ENCODE data around the gene MYO15B. TPM values are rescaled to one million over a fixed set of nuclear protein-coding genes. Genes with fewer than 3 reads are reported as not detected.

MYO15B gene
- total RNA-seq, 1 experiment from 2014 or later: 0.93 TPM

DNA sequence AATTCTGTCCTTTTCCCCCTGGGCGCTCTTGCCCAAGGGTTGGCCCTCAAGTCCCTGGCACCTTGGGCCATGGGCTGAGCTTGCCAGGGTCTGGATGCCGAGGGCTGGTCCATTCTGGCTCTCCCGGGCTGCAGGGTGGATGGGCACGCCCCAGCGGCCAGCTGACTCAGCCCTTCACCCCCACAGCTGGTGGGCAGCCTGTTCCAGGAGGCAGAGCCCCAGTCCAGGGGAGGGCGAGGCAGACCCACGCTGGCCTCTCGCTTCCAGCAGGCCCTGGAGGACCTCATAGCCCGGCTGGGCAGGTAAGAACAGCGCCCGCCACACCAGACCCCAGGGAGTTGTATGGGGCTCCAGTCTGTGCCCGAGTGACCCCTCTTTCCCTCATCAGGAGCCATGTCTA lies 15.0 kb downstream of the MYO15B start:
- no peak for DNase-seq (ENCODE audit: low read depth)

DNA sequence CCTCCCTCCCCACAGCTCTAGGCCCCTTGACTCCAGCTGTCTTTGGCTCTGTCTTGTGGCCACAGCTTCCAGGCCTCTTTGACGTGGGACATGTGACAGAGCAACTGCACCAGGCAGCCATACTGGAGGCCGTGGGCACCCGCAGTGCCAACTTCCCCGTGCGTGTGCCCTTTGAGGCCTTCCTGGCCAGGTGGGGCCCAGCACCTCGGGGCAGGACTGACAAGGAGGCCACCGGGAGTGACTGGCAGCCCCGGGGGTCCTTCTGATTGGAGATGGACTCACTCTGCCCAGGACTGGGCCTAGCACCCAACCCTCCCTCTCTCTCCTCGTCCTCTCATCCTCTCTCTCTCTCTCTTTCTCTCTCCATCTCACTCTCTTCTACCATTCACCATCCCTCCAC lies 15.5 kb downstream of the MYO15B start:
- no peak for DNase-seq (ENCODE audit: low read depth)

DNA sequence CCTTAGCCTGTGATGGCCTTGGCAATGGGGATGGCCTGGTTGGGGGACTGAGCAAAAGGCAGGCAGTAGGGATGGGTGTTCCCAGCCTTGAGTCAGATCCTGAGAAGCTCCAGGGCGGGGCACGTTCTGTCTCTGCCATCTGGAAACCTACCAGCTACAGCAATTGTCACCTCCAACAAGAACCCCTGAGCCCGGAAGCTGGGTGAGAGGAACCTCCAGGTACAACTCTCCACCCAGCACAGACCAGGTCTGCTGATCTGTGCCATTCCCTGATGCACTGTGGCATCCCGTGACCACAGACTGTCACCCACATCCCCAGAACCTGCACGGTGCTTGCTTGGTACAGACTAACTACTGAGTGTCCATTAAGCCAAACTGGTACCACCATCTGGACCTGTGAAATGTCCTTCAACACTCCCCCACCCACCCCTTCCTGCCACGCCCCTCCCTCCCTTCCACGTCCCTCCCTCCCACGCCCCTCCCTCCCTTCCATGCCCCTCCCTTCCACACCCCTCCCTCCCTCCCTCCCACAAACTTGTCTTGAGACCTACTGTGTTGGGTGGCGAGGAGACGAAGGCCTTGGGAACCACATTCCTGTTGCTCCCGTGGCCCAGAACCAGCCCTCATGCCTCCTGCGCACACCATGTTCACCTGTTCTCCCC lies 16.6 kb downstream of the MYO15B start:
- no peak for DNase-seq (ENCODE audit: low read depth)

DNA sequence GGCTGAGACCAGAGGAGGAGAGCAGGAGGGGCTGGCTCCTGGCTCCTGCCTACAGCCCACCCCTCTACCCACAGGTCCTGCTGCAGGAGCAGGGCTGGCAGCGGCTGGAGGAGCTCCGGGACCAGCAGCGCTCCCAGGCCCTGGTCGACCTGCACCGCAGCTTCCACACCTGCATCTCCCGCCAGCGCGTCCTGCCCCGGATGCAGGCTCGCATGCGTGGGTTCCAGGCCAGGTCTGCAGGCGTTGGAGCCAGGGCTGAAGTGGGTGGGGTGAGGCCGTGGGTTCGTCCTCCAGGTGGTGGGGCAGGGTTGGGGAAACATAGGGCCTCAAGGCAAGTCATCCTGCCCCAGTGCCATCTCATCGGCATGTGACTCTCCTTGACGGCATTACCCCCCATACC lies 18.2 kb downstream of the MYO15B start:
- DNase-seq (ENCODE audit: low read depth): no peak

DNA sequence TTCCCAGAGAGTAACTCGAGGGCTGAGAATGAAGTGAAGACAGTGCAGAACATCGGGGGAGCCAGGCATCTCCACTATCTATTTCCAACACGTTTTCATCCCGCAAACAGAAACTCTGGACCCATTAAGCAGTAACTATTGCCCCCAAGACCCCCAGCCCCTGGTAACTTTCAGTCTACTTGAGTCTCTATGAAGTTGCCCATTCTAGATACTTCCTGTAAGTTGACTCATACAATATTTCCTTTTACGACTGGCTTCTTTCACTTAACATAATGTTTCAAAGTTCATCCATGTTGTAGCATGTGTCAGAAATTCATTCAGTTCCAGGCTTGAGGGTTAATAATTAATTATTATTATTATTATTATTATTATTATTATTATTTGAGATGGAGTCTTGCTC lies 19.5 kb downstream of the MYO15B start:
- DNase-seq (ENCODE audit: low read depth): no peak

DNA sequence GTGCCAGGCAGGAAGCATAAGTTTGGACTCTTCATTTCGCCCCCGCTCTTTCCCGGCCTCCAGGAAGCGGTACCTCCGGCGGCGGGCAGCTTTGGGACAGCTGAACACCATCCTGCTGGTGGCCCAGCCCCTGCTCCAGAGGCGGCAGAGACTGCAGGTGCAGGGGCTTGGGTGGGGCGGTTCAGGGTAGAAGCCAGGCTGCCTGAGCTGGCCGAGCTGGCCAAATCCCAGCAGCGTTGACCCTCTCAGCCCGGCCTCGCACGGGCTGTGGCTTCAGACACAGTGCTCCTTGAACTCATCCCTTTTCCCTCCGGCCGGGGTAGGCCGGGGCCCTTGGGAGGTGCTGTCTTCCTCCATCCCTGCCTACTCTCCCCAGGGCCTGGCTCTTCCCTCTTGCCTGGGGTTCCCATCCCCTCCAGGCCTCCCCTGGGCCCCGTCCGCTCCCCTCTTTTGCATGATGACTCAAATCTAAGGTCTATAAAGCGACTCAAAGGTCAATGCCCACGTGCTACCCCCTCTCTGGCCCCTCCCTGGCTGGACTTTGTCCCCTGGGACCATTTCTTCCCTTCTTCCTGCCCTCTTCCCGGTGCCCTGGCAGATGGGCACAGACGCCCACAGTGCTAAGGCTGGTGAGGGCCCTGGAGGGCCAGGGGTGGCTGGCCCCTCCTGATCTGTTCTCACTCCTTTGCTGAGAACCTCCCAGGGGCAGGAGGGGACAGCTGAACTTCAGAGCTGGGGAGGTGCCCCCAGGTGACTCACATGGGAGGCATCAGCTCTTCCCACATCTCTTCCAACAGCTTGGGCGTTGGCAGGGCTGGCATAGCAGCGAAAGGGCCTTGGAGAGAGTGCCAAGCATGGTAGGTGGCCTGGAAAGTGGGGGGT lies 22.7 kb downstream of the MYO15B start:
- no peak for DNase-seq (ENCODE audit: low read depth)

DNA sequence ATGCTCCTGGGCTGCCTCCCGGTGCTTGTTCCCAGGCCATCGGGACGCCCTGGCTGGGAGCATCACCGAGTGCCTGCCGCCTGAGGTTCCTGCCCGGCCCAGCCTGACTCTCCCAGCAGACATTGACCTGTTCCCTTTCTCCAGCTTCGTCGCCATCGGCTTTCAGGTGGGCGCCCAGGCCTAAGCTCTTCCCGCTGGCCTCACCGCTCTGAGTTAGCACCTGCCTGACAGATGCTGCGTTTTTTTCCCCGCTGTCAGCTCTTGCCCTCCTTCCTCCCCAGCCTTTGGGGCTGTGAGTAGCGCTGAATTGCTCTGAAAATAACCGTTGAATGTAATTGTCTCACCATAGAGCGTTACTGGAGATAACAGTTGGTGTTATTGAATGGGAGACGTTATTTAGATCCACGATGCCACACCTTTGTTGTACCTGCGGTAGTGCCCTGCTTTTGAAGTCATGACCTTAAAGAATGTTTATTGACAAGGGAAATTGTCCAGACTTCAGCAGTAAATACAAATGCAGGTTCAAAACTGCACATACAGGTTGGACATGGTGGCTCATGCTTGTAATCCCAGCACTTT lies 24.3 kb downstream of the MYO15B start:
- no peak for DNase-seq (ENCODE audit: low read depth)

DNA sequence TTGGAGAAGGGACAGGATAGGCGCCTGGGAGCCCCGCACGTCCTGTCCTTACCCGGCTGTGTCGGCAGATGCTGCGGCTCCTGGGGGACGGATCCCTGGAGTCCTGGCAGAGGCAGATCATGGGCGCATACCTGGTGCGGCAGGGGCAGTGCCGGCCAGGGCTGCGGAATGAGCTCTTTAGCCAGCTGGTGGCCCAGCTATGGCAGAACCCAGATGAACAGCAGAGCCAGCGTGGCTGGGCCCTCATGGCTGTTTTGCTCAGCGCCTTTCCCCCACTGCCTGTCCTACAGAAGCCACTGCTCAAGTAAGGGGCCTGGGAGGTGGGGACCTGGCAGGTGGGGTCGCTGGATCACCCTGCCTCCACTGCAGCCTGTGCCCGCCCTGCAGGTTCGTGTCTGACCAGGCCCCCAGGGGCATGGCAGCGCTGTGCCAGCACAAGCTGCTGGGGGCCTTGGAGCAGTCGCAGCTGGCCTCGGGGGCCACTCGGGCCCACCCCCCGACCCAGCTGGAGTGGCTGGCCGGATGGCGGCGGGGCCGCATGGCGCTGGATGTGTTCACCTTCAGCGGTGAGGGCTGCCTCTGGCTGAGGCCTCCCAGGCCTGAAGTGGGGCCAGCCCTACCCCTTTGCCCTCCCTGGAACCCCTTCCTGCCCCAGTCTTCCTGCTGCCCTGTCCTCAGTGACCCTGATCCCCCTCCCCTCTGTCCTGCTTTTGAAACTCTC lies 25.5 kb downstream of the MYO15B start:
- no peak for DNase-seq (ENCODE audit: low read depth)

DNA sequence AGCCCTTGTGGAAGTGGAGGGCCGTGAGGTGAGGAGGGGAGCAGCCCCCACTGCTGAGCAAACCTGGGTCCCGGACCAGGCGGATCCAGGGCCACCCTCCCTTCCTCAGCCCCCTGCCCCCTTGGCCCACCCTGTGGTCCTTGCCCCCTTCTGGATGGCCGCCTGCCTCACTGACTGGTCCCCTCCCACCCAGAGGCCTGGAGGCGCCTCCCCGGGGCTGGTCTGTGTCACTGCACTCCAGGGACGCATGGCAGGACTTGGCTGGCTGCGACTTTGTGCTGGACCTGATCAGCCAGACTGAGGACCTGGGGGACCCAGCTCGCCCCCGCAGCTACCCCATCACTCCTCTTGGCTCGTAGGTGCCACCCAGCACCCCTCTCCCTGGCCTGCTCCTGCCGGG lies 26.4 kb downstream of the MYO15B start:
- DNase-seq (ENCODE audit: low read depth): no peak

DNA sequence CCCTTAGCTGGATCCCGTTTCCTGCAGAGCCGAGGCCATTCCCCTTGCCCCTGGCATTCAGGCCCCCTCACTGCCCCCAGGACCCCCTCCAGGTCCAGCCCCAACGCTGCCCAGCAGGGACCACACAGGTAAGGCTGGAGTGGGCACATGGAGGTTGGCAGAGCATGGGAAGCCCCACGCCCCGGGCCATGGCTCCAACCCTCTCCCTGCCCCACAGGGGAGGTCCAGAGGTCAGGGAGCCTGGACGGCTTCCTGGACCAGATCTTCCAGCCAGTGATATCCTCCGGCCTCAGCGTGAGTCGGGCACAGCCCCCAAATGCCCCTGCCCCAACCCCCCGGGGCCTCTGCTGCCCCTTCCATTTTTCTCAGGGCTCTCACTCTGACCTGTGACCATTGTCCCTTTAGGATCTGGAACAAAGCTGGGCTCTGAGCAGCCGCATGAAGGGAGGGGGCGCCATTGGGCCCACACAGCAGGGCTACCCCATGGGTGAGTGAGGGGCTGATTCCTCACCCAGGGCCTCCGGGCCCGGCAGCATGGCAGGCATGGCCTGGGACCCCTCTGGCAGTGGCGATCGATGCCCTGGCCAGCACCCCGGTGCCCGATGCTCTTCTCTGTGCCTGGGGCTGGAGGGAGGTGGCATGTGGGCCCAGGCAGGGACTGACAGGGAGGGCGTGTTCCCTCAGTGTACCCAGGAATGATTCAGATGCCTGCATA lies 27.1 kb downstream of the MYO15B start:
- no peak for DNase-seq (ENCODE audit: low read depth)

DNA sequence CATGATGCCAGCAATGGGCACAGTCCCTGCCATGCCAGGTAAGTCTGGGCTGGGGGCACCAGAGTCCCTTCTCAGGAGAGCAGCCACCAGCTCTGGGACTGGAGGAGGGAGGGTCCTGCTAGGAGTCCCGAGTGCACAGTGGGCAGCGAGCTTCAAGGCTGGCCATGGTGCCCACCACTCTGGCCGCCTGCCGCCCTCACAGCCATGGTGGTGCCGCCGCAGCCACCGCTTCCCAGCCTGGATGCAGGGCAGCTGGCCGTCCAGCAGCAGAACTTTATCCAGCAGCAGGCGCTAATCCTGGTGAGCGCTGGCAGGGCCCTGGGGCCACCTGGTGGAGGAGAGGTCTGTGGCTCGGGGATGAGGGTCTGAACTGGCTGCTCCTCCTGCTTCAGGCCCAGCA lies 27.7 kb downstream of the MYO15B start:
- DNase-seq (ENCODE audit: low read depth): peak; percentile 30

DNA sequence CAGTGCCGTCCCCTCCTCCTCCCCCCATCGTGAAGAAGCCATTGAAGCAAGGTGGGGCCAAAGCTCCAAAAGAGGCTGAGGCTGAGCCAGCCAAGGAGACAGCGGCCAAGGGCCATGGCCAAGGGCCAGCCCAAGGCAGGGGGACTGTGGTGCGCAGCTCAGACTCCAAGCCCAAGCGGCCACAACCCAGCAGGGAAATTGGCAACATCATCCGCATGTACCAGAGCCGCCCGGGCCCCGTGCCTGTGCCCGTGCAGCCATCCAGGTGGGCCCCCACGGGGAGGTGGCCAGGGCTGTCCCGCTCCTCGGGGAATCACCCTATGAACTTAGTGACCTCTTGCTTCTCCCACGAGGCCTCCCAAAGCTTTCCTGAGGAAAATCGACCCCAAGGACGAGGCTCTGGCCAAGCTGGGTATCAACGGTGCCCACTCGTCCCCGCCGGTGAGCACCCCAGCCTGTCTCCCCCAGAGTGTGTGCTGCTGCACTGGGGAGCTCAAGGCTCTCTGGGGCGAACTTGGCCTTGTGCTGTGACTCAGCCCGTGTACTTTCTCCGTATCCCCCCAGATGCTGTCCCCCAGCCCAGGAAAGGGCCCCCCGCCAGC lies 29.0 kb downstream of the MYO15B start:
- DNase-seq (ENCODE audit: low read depth): no peak

DNA sequence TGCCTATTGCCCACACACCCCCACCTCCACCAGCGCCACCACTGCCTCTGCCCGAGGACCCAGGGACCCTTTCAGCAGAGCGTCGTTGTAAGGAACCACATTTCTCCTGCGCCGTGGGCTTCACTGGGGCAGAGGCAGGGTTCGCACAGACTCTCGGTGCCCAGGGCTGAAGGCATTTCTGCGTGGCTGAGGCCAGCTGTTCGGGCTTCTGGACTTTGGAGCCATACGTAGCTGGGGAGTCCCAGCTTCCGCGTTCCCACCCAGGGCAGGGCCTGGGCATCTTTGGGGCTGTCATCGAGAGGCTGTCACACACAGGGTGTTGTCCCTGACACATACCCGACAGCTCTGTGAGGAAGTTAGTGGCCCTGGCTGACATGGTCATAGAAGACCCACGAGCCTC lies 29.6 kb downstream of the MYO15B start:
- no peak for DNase-seq (ENCODE audit: low read depth)

DNA sequence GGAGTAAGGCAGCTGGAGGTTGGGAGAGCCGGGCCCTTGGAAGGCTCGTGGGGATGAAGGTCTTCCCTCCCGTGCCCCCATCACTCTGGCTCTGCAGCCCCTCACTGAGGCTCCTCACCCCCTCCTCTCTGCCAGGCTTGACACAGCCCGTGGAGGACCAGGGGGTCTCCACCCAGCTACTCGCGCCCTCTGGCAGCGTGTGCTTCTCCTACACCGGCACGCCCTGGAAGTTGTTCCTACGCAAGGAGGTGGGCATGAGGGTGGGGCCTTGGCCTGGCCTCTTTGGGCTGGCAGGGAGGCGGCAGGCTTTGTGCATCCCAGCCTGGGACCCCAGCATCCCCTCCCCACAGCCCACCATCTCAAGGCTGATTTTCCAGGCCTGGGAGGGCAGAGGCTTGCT lies 30.1 kb downstream of the MYO15B start:
- no peak for DNase-seq (ENCODE audit: low read depth)

DNA sequence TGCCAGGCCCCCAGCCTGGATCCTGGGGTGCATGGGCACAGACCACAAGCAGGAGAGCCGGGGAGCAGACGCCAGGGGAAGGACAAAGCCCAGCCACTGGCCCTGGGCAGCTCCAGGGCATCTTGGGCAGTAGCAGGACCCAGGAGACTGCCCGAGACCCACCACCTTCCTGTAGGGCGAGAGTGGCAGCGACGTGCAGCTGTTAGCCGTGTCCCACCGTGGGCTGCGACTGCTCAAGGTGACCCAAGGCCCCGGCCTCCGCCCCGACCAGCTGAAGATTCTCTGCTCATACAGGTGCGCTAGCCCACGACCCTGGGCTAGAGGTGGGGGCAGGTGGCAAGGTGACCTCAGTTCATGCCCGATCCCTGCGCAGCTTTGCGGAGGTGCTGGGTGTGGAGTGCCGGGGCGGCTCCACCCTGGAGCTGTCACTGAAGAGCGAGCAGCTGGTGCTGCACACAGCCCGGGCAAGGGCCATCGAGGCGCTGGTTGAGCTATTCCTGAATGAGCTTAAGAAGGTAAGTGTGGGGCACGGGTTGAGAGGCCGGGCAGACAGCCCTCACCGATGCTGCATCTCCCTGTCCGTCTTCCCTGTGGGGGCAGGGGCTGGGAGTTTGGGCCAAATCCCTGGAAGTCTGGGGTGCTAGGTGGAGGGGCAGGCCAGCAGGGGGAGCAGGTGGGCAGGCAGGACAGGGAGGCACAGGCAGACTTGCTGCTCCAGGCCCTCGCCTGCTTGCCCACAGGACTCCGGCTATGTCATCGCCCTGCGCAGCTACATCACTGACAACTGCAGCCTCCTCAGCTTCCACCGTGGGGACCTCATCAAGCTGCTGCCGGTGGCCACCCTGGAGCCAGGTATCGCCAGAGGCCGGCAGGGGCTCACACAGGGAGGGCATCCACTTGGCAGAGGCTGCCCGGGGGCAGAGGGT lies 32.2 kb downstream of the MYO15B start:
- peak; percentile 74 for DNase-seq (ENCODE audit: low read depth)

DNA sequence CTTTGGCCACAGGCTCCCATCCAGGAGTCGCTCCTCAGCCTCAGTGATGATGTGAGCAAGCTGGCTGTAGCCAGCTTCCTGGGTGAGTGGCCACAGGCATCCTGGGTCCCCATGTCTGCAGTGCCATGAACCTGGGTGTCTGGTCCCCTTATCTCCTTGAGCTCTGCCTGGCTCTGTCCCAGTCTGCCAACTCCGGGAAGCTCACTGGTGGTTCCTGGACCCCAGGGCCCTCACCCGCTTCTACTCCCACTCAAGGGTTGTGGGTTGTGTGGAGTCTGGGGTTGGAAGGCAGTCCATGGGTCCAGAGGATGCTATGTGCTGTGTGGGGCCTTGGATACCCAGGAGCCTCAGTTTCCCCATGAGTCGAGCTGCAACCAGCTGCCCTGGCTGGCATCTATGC lies 33.9 kb downstream of the MYO15B start:
- no peak for DNase-seq (ENCODE audit: low read depth)

DNA sequence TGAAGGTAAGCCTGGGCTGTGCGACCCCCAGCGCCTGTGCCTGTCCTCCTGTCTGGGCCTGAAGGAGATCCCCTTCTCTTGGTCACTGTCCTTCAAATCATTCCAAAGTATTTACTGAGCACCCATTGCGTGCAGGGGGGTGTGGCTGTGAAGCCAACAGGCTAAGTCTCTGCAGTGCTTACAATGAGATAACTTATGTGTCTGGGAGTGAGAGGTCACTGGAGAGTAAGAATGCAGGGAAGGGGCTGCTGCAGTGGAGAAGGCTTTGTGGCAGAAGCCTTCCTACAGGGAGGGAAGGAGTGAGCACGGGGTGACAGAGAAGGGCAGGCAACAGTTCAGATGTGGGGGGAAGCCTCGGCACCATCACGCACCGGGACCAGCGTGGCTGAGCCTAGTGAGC lies 34.5 kb downstream of the MYO15B start:
- DNase-seq (ENCODE audit: low read depth): no peak

DNA sequence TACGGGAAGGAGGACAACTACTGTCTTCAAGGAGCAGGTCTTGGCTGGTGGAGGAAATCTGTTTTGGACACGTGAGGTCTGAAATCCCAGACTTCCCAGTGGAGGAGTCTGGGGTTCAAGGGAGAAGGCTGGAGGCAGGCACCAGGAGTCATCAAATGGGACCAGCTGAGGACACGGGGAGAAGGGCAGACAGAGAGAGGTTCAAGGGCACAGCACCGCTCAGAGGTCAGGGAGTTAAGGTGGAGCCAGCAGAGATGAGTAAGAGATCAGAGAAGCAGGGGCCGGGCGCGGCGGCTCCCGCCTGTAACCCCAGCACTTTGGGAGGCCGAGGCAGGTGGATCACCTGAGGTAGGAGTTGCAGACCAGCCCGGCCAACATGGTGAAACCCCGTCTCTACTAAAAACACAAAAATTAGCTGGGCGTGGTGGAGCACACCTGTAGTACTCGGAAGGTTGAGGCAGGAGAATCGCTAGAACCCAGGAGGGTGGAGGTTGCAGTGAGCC lies 35.2 kb downstream of the MYO15B start:
- DNase-seq (ENCODE audit: low read depth): no peak

DNA sequence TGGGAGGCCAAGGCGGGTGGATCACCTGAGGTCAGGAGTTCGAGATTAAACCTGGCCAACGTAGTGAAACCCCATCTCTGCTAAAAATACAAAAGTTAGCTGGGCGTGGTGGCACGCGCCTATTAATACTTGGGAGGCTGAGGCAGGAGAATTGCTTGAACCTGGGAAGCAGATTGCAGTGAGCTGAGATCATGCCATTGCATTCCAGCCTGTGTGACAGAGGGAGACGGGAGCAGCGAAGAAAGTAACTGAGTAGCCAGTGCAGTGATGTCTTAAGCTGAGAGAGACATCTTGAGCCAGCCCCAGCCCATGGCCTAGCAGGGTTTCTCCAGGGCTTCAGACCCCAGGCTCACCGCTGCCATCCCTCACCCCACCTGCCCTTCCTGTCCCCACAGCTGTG lies 35.8 kb downstream of the MYO15B start:
- DNase-seq (ENCODE audit: low read depth): no peak

DNA sequence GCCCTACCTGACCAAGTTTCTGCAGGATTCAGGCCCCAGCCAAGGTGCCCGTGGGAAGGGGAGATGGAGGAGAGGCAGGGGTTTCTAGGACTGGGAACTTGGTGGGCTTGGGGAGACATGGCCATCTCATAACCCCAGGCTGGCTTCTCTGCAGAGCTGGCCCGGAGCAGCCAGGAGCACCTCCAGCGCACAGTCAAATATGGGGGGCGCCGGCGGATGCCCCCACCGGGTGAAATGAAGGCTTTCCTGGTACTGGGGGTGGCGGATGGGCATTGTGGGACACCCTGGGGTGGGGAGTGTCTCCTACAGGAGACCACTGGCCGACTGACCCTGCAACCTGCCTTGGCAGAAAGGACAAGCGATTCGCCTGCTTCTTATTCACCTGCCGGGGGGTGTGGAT lies 36.4 kb downstream of the MYO15B start:
- DNase-seq (ENCODE audit: low read depth): no peak
